Upper lobe of right lung (tissue), 1 donor: Measurements from ENCODE around the gene CIZ1. TPM values are rescaled to one million over a fixed set of nuclear protein-coding genes. Genes with fewer than 3 reads are reported as not detected.
"Not testable (repeated sequence)": the region's sequence is repeated elsewhere in the genome, so short reads cannot be mapped to it uniquely, and the experiment has no call there.

Source experiments
- ATAC-seq: fragments of 200-7000 bp; cut with Tn5 transposase; one replicate; pipeline ENCODE4 v1.9.1; 2020; ENCODE audit warnings: mild to moderate bottlenecking, moderate library complexity
- DNase-seq: peaks from one replicate; pipeline ENCODE4 v3.0.0-alpha.2; 2020
- H3K27ac ChIP-seq: fragments of 200-600 bp; one replicate; pipeline ENCODE4 v1.8.0; 2022
- H3K27me3 ChIP-seq: fragments of 200-600 bp; one replicate; pipeline ENCODE4 v1.8.0; 2022; ENCODE audit warnings: mild to moderate bottlenecking
- H3K36me3 ChIP-seq: fragments of 200-600 bp; one replicate; pipeline ENCODE4 v1.8.0; 2022
- H3K4me1 ChIP-seq: fragments of 200-600 bp; one replicate; pipeline ENCODE4 v1.8.0; 2022
- H3K4me3 ChIP-seq: fragments of 200-600 bp; one replicate; pipeline ENCODE4 v1.8.0; 2022; ENCODE audit warnings: mild to moderate bottlenecking
- H3K9me3 ChIP-seq: fragments of 200-600 bp; one replicate; pipeline ENCODE4 v1.8.0; 2022
- CTCF ChIP-seq: fragments of 200-600 bp; IDR thresholded peaks from one replicate; pipeline ENCODE4 v1.8.0; 2022; ENCODE audit warnings: antibody characterized with exemption
- intact Hi-C: fragments of 100-400 bp; cut with DNase I; formaldehyde crosslinking; loops from one replicate; pipeline ENCODE4 v1.11.0; 2022
- long read RNA-seq: library from polyadenylated mRNA; unstranded; transcript quantifications from one replicate; pipeline ENCODE4 v2.0.0, GENCODE V29; 2021
- total RNA-seq: library from RNA; stranded (reverse); fragmentation: NEBNext Ultra II Directional; extraction: Animal tissue kit (Norgen Biotek cat#: 25700); gene quantifications from one replicate; pipeline ENCODE4 v1.2.1, GENCODE V29; 2021
- donor health status: DM: no; HTN: yes; CAD: no; lungs with severe emphysema.

Gene CIZ1
- 107 TPM for total RNA-seq
- long read RNA-seq, transcript CIZ1-204 (17 exons, 2,984 nt), result major isoform, 52 of 181 reads
- long read RNA-seq, partial matches to known transcripts, result 69 of 181 reads
- long read RNA-seq, other reads (novel, unspliced or antisense), result 60 of 181 reads

GRCh38 chr9:128191406-128192046, at the start of gene CIZ1:
Gene CIZ1, minus strand, starts transcription at chr9:128191572. Its CDS starts 715 bp downstream, at chr9:128190857.
- ATAC-seq, result peak; percentile 95
- peak; percentile 78 for TF ChIP-seq CTCF
- peak within 1 kb of the TSS; percentile 78 for H3K4me3 ChIP-seq
- H3K27ac ChIP-seq, result peak within 1 kb of the TSS; percentile 85
- peak; percentile 92 for DNase-seq
- H3K27me3 ChIP-seq, result no peaks in the 10 kb centered on the region
- H3K36me3 ChIP-seq, result peaks cover 21% of the 10 kb centered on the region
- peaks cover 18% of the 10 kb centered on the region for H3K4me1 ChIP-seq
- intact Hi-C loops, result no loop called here
- no peaks in the 10 kb centered on the region for H3K9me3 ChIP-seq

- Histone ChIP-seq H3K4me3 (no peak overlapping the region), H3K27me3 (no peaks in the 10 kb centered on the region), H3K36me3 (no peaks in the 10 kb centered on the region), H3K27ac (no peak overlapping the region), H3K4me1 (no peaks in the 10 kb centered on the region), H3K9me3 (no peaks in the 10 kb centered on the region)
- intact Hi-C loops, result no loop called here
- TF ChIP-seq CTCF, result no peak
- DNase-seq (no peak), ATAC-seq (peak; percentile 24)
Observed at GRCh38 chr9:128233817-128234406, 42.5 kb upstream of the CIZ1 start.

- no peaks in the 10 kb centered on the region for H3K4me1 ChIP-seq
- intact Hi-C loops, result no loop called here
- H3K27me3 ChIP-seq, result no peaks in the 10 kb centered on the region
Observed at GRCh38 chr9:128232528-128233428, 41.4 kb upstream of the CIZ1 start.

GRCh38 chr9:128231638-128232527, 40.5 kb upstream of the CIZ1 start:
- Histone ChIP-seq H3K36me3 (no peaks in the 10 kb centered on the region), H3K9me3 (no peaks in the 10 kb centered on the region), H3K4me3 (no peak overlapping the region), H3K4me1 (no peaks in the 10 kb centered on the region), H3K27me3 (no peaks in the 10 kb centered on the region), H3K27ac (no peak overlapping the region)
- TF ChIP-seq CTCF, result no peak
- ATAC-seq (peak; percentile 17), DNase-seq (peak; percentile 39)
- intact Hi-C loops, result no loop called here

More at GRCh38 chr9:128232528-128233428, 41.4 kb upstream of the CIZ1 start:
- no peaks in the 10 kb centered on the region for H3K36me3 ChIP-seq
- no peak overlapping the region for H3K4me3 ChIP-seq
- no peaks in the 10 kb centered on the region for H3K9me3 ChIP-seq
- H3K27ac ChIP-seq, result no peak overlapping the region
- ATAC-seq (peak; percentile 13), DNase-seq (no peak)
- TF ChIP-seq CTCF, result no peak

- intact Hi-C loops, H3K9me3 ChIP-seq, H3K27ac ChIP-seq, DNase-seq, H3K36me3 ChIP-seq, H3K27me3 ChIP-seq, H3K4me1 ChIP-seq, H3K4me3 ChIP-seq, ATAC-seq: not testable (repeated sequence)
Observed at GRCh38 chr9:128230897-128231296, 39.5 kb upstream of the CIZ1 start.
